ENCODE measurements around the gene SYCP2L. TPM values are rescaled to one million over a fixed set of nuclear protein-coding genes. Genes with fewer than 3 reads are reported as not detected.

Gene SYCP2L
- total RNA-seq, 1 experiment from 2014 or later, result 9.7 TPM

- TF ChIP-seq EZH2 (IDR thresholded peaks at IDR 0.05; ENCODE audit: borderline replicate concordance, low read depth, low read length, poor library complexity, severe bottlenecking) (no peak), CTCF (conservative IDR thresholded peaks at IDR 0.05; ENCODE audit: low read depth, low read length) (no peak)
- Histone ChIP-seq H3K4me1 (ENCODE audit: insufficient read depth, low read length, poor library complexity, severe bottlenecking) (no peaks in the 10 kb centered on the region), H3K9me3 (ENCODE audit: low read depth, low read length, poor library complexity, severe bottlenecking) (no peaks in the 10 kb centered on the region), H3K36me3 (ENCODE audit: insufficient read depth, low read length, poor library complexity, severe bottlenecking) (no peaks in the 10 kb centered on the region), H3K27ac (ENCODE audit: low read depth, low read length, poor library complexity, severe bottlenecking) (no peak overlapping the region), H3K27me3 (replicated peaks; ENCODE audit: insufficient read depth, low read depth, low read length, poor library complexity) (no peaks in the 10 kb centered on the region), H3K4me3 (ENCODE audit: low read depth, low read length, poor library complexity, severe bottlenecking) (no peak overlapping the region)
- intact Hi-C loops (cut with micrococcal nuclease; ENCODE audit: unreplicated experiment), result no loop called here
- ChIA-PET POLR2A (ENCODE audit: low non-redundant PET) (no interaction called here), CTCF (interaction anchor here (1.0 kb wide), 1 partner anchor 220 kb away, joined by 3 read pairs; the partner anchor contains the start of gene SMIM13)
- no TSS peak for BruUV-seq (replicated peaks)
- no peak for DNase-seq (ENCODE audit: low spot score)
Measured at GRCh38 chr6:10873374-10873773, 13.5 kb upstream of the SYCP2L start.

DNA sequence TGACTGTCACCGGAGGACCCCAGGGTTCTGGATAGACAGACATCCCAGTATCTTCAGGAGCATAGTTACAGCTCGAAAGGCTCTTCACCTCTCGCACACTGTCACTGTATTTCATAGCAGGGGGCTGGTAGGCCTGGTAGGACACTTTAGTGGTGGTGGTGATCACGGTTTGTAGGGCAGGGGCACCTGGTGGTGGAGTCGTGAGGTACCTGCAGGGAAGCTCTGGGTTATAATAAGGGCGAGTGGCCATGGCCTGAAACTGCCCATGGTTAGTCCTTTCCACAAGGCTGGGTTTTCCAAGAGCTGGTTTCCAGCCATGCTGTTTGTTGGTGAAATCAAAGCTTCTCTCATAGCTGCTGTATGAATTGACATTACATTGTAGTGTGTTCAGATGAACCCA is 12.6 kb upstream of the SYCP2L start:
- no TSS peak for BruUV-seq (replicated peaks)
- H3K4me1 ChIP-seq (ENCODE audit: insufficient read depth, low read length, poor library complexity, severe bottlenecking), result no peaks in the 10 kb centered on the region

DNA sequence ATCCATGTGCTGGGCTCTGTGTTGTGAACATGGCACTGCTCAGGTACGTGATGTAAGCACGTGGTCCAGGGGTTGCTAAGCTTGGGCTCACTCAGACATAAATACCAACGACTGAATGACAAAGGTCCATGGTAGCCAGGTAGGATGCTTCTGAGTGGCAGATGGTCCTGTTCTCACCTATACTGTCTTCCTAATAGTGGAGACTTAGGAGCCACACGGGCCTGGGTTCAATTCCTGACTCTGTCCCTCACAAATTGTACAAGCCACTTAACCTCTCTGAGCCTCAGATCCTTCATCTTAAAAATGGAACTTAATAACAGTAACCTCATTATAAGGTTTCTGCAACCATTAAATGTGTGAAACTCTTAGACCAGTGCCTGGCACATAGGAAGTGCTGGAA is 11.8 kb upstream of the SYCP2L start:
- ChIA-PET CTCF (no interaction called here), POLR2A (ENCODE audit: low non-redundant PET) (no interaction called here)
- BruUV-seq (replicated peaks), result no TSS peak
- intact Hi-C loops (cut with micrococcal nuclease; ENCODE audit: unreplicated experiment), result no loop called here
- no peak overlapping the region for H3K4me3 ChIP-seq (ENCODE audit: low read depth, low read length, poor library complexity, severe bottlenecking)
- H3K27me3 ChIP-seq (replicated peaks; ENCODE audit: insufficient read depth, low read depth, low read length, poor library complexity), result no peaks in the 10 kb centered on the region
- no peaks in the 10 kb centered on the region for H3K9me3 ChIP-seq (ENCODE audit: low read depth, low read length, poor library complexity, severe bottlenecking)
- no peak for DNase-seq (ENCODE audit: low spot score)
- no peaks in the 10 kb centered on the region for H3K4me1 ChIP-seq (ENCODE audit: insufficient read depth, low read length, poor library complexity, severe bottlenecking)
- H3K36me3 ChIP-seq (ENCODE audit: insufficient read depth, low read length, poor library complexity, severe bottlenecking), result no peaks in the 10 kb centered on the region
- TF ChIP-seq CTCF (conservative IDR thresholded peaks at IDR 0.05; ENCODE audit: low read depth, low read length), result no peak
- TF ChIP-seq EZH2 (IDR thresholded peaks at IDR 0.05; ENCODE audit: borderline replicate concordance, low read depth, low read length, poor library complexity, severe bottlenecking), result no peak
- H3K27ac ChIP-seq (ENCODE audit: low read depth, low read length, poor library complexity, severe bottlenecking), result no peak overlapping the region

More for the DNA sequence above, 12.6 kb upstream of the SYCP2L start:
- H3K4me3 ChIP-seq (ENCODE audit: low read depth, low read length, poor library complexity, severe bottlenecking), result no peak overlapping the region
- no peak overlapping the region for H3K27ac ChIP-seq (ENCODE audit: low read depth, low read length, poor library complexity, severe bottlenecking)
- POLR2A ChIA-PET (ENCODE audit: low non-redundant PET), result no interaction called here
- TF ChIP-seq CTCF (conservative IDR thresholded peaks at IDR 0.05; ENCODE audit: low read depth, low read length) (no peak), EZH2 (IDR thresholded peaks at IDR 0.05; ENCODE audit: borderline replicate concordance, low read depth, low read length, poor library complexity, severe bottlenecking) (no peak)
- H3K36me3 ChIP-seq (ENCODE audit: insufficient read depth, low read length, poor library complexity, severe bottlenecking), result no peaks in the 10 kb centered on the region
- no peak for DNase-seq (ENCODE audit: low spot score)
- no peaks in the 10 kb centered on the region for H3K27me3 ChIP-seq (replicated peaks; ENCODE audit: insufficient read depth, low read depth, low read length, poor library complexity)
- H3K9me3 ChIP-seq (ENCODE audit: low read depth, low read length, poor library complexity, severe bottlenecking), result no peaks in the 10 kb centered on the region
- intact Hi-C loops (cut with micrococcal nuclease; ENCODE audit: unreplicated experiment), result no loop called here
- CTCF ChIA-PET, result no interaction called here

All from A673 (cell line).